Measurements from ENCODE around the gene RGP1.

The RGP1 gene

DNA sequence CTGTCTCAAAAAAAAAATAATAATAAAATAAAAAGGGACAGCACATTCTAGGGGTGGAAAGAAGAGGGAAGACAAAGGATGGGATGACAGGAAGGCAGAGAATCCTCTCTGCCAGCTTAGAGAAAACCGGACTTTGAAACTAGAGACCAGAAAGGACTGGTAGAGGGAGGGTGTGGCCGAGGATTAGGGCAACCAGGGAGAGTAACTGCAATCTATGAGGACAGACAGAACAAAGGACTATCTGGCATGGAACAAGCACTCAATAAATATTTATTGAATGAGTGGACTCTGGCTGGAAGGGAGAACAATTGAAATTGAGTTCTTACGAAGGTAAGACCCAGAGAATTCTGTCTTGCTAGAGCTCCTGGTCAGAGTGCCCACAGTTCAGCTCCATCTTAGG lies 2.5 kb upstream of the RGP1 start:
- no peak for DNase-seq

DNA sequence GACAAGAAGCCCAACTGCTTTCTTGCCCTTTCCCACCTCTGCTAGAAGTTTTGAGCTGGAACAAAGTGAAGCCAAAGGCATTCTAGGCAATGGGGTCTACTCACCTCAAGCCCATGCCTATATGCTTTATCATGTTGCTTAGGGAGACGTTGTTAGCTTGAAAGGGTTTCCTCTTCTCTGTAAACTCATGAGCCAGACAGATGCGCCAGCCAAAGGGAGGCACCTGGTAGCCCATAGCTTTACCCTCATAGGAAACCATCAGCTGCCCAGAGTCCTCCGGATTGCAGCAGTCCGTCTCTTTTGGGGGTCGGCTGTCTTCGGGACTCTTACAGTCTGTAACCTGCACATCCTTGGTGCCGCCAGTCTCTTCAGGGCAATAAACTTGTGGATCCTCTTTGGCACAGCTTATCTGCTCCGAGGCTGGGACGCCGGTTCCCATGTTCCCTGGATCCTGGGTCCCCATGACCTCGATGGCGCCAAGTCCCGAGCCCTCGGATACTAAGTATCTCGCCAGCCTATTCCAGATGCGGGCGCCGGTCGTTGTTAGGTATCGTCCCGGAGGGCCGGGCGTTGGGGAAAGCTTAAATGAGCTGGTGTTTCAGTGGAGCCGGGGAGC lies 737 bp upstream of the RGP1 start:
- no peak for DNase-seq

DNA sequence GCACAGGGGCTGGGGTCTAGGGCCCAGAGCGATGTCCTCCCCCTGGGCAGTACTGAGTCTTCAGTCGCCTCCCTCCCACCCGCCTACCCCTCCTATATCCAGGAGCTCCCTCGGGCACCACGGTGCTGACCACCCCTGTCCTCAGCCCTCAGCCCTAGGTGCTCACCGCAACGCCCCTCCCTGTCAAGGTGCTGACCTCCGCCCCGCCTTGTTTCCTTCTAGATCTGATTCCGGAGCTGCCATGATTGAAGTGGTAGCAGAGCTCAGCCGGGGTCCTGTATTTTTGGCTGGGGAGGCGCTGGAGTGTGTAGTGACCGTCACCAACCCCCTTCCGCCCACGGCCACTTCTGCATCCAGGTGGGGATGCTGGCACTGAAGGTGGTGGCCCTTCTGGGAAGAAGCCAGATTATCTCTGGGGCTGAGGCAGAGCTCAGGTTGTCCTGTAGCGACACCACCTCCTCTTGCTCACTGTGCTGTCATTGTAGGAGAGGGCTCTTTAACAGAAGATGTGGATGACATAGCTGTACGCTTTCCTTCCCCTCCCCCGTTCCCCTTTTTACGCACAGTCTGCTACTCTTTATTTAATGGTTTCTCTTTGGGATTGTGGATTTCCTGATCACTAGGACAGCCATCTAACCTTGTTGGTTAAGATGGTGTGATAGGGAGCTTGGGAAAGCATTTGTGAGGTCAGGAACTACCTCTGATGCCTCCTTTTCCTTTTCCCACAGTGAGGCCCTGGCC lies 598 bp downstream of the RGP1 start:
- DNase-seq, result no peak

- no peak for DNase-seq
Measured at GRCh38 chr9:35750256-35750531, 1.1 kb downstream of the RGP1 start.

- DNase-seq, result no peak
Measured at GRCh38 chr9:35753466-35753865, 4.4 kb downstream of the RGP1 start.

- no peak for DNase-seq
Measured at GRCh38 chr9:35754264-35754663, 5.2 kb downstream of the RGP1 start, which contains the start of gene MSMP. TSS of gene MSMP (minus strand) at chr9:35754276. CDS start at chr9:35754129, 147 bp downstream.

- no peak for DNase-seq
Measured at GRCh38 chr9:35755071-35755470, 6.0 kb downstream of the RGP1 start.

GRCh38 chr9:35756275-35757225 lies 7.5 kb downstream of the RGP1 start:
- DNase-seq, result no peak

GRCh38 chr9:35757226-35757891 lies 8.3 kb downstream of the RGP1 start:
- DNase-seq, result no peak

DNA sequence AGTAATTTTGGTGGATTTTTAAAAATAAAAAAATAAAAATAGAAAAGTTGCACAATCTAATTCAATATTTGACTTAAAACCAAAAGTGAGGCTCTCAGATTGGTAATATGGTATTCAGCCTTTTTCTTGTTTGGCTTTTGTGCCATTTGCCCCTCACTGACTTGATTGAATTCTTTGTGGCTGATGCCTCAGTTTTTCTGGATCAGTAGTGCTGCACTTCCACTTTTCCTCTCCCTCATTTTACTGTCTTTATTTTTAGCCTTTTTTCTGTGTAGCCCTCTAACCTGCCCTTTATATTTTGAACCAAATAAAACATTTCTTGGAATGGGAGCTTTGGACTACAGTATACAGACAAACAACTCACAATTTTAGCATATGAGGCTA lies 8.8 kb downstream of the RGP1 start:
- no peak for DNase-seq

DNA sequence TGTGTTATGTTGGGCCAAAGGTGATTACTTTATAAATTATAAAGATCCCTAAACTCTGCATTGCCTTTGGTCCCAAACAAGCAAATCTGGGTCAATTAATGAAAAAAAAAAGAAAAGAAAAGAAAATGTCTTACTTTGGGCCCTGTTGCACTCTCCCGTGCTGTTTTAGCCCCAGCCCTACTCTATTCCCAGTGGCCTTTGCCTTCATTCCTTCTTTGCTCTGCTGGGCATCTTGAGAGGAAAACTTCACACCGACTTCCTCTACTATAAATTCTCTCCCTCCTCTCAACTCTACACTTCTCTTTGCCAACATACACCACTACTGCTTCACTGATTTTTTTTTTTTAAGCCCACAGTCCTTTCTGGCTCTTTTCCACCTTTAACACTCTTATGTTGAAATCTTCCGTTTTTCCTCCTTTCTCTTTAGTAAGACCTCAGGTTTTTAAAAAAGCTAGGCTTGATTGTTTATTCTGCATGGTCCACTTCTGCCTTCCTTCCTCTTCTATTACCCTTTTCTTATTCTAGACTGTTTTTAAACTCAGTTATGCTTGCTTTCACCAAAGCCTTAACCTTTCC lies 9.5 kb downstream of the RGP1 start:
- DNase-seq, result no peak

GRCh38 chr9:35759795-35760194 lies 10.7 kb downstream of the RGP1 start:
- no peak for DNase-seq

- no peak for DNase-seq
Measured at GRCh38 chr9:35760651-35761050, 11.6 kb downstream of the RGP1 start.

DNA sequence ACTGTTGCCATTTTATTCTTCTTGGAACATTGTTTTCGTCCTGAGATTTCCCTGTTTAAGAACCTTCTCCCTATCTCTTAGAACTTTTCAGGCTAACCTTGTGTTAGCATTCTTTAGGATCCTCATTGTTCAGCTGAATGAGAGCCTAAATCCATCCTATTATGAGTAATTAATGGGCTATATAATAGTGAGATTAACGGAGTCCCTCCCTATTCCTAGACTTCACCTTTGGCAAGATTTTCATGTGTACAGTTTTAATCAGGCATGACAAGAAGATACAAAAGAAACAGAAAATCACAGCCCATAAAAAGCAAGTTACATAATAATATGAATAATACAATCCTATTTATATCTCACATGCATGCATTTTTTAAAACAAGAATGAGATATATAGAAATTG lies 14.1 kb downstream of the RGP1 start:
- no peak for DNase-seq

DNA sequence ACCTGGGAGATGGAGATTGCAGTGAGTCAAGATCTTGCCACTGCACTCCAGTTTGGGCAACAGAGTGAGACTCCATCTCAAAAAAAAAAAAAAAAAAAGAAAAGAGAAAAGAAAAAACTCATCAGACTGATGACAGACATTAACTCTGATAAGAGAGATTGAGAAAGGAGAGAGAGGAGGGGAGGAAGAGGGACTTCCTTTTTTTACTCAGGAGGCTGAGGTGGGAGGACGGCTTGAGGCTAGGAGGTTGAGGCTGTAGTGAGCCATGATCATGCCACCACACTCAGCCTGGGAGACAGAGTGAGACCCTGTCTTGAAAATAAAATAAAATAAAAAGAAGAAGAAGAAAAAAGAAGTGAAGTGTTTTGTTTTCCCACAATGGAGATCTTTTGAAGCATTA lies 14.7 kb downstream of the RGP1 start:
- no peak for DNase-seq

- DNase-seq, result no peak
Measured at GRCh38 chr9:35766997-35767396, 17.9 kb downstream of the RGP1 start.

GRCh38 chr9:35767458-35767857 lies 18.4 kb downstream of the RGP1 start:
- DNase-seq, result no peak

GRCh38 chr9:35769763-35770162 lies 20.7 kb downstream of the RGP1 start:
- no peak for DNase-seq

- no peak for DNase-seq
Measured at GRCh38 chr9:35771075-35771433, 22.0 kb downstream of the RGP1 start.

DNA sequence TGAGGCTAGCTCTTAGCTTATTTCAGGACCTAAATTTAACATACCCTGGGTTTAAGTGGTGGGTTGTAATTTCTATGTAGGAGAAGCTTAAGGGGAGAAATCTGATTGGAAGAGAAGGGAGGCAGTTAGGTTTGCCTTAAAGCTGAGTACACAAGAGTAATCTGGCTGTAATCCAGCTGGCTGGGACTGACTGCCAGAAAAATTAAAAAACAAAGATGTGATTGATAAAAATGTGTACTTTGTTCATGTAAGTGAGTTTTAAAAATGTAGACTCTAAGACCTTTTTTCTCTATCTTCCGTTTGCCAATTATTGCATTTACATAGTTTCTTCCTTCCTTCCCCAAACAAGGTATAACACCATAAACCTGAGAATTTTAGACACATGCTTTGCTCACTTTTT lies 22.4 kb downstream of the RGP1 start:
- peak; percentile 71 for DNase-seq

- DNase-seq, result no peak
Measured at GRCh38 chr9:35771943-35772342, 22.9 kb downstream of the RGP1 start.

DNA sequence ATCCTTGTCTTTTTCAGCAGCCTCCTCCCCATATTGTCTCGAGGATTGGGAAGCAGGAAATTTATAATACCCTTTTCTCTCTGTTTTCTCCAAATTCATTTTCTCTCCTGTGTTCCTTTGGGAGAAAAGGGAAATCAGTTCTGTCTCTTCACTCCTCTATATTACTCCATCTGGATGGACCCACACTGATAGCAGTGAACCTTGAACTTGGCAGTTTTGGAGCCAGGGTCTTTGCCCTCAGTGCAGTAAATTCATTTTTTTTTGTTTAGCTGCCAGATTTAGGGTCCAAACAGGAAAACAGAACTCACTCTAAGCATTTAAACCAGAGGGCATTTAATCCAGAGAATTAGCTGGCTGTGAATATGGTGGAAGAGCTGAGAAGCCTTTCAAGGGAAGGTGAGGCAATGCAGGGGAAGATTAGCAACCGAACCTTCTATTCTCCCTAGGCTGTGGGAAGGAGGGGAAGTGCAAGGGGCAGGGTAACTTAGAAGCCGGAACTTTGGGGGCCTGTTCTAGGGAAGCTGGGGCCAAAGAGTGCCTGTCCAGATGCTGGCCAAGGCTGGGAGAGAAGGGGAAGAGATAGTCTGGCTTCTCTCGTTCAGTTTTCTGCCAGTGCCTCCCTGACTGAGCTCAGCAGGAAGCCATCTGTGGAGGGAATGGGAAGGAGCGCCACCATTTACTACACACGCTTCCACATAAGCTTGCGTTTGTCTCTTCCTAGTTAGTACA lies 26.0 kb downstream of the RGP1 start:
- DNase-seq, result no peak
